ENCODE results near the gene CRIP2. TPM values are rescaled to one million over a fixed set of nuclear protein-coding genes. Genes with fewer than 3 reads are reported as not detected.
A peak's percentile ranks its signal among the peaks of the same experiment; 100 is the strongest.

The CRIP2 gene
- total and polyA plus RNA-seq, 2 of the 13 experiments (the other 11 are each of a cell fraction or from before 2014, with no cell fraction given): 31.6 to 37.9 TPM

- no peak for ATAC-seq
- 6% methylated on average over 11 of the region's 48 CpGs for WGBS (ENCODE audit: low lambda C conversion rate)
- no peak overlapping the region for H2AFZ ChIP-seq (ENCODE audit: low read length)
- H3K36me3 ChIP-seq (replicated peaks in 1 of 2; ENCODE audit: control insufficient read depth in 1 of 2, insufficient read depth in 2 of 2, low read length in 2 of 2): no peaks in the 10 kb centered on the region
- intact Hi-C loops (cut with micrococcal nuclease; ENCODE audit: unreplicated experiment): loop anchor here (5.0 kb wide), 1 partner anchor 75 kb away; no protein-coding TSS in a partner anchor
- peak overlapping the region; percentile 98 for H3K4me2 ChIP-seq (ENCODE audit: low read depth, low read length)
- no peak for FAIRE-seq
- no peaks in the 10 kb centered on the region for H3K9me3 ChIP-seq (ENCODE audit: low read length)
- peak overlapping the region; percentile 75 for H3K9ac ChIP-seq (ENCODE audit: insufficient read depth, low read depth, low read length)
- no TSS peak for BruUV-seq (replicated peaks)
- H4K20me1 ChIP-seq (ENCODE audit: insufficient read depth, low read length): no peaks in the 10 kb centered on the region
- no peak for DNase-seq (ENCODE audit: low spot score)
- peaks cover 2 to 29% of the 10 kb centered on the region in 2 experiments; a peak in 4 of 5 replicates for H3K27me3 ChIP-seq (ENCODE audit: control insufficient read depth in 1 of 2, insufficient read depth in 2 of 2, low read length in 2 of 2)
- peak overlapping the region; percentile 57 to 76 (median 68); a peak in 5 of 6 replicates for H3K4me3 ChIP-seq (replicated peaks in 1 of 3; ENCODE audit: insufficient read depth in 1 of 3, low read depth in 2 of 3, low read length in 3 of 3)
- H3K4me1 ChIP-seq (ENCODE audit: insufficient read depth, low read length): peaks cover 71% of the 10 kb centered on the region
- POLR2A ChIA-PET: no interaction called here
- H3K79me2 ChIP-seq (ENCODE audit: insufficient read depth, low read length): no peaks in the 10 kb centered on the region
- in situ Hi-C loops (cut with HindIII; ENCODE audit: extremely low pct_ligation_motif_present, low pct_unique_long_range_greater_than_20kb): loop anchor here (5.0 kb wide), 2 partner anchors 40 to 110 kb away; partner anchors contain the start of gene TMEM121
- H3K27ac ChIP-seq (ENCODE audit: extremely low read length, insufficient read depth, low read length): peak overlapping the region; percentile 39
- CTCF ChIA-PET (ENCODE audit: low intra/inter-chr PET ratio, low total read pairs): interaction anchor here (3.6 kb wide), 1 partner anchor 117 kb away, joined by 24 read pairs; no protein-coding TSS in a partner anchor
- TF ChIP-seq SAP130 (CRISPR knock-in tag; IDR thresholded peaks at IDR 0.05; ENCODE audit: low read depth): 0 out of 2 replicates have a peak, but pooled peaks have one; percentile 8
- TF ChIP-seq SOX5 (CRISPR knock-in tag; IDR thresholded peaks at IDR 0.05; ENCODE audit: borderline replicate concordance): no peak
- no peak for TF ChIP-seq ZMAT3 (CRISPR knock-in tag; conservative IDR thresholded peaks at IDR 0.05)
- no peak for TF ChIP-seq ZNF331 (CRISPR knock-in tag; IDR thresholded peaks at IDR 0.05)
- peak; percentile 15 for TF ChIP-seq ZFX (CRISPR knock-in tag; IDR thresholded peaks at IDR 0.05; ENCODE audit: low read depth)
- TF ChIP-seq, protein P1, sequence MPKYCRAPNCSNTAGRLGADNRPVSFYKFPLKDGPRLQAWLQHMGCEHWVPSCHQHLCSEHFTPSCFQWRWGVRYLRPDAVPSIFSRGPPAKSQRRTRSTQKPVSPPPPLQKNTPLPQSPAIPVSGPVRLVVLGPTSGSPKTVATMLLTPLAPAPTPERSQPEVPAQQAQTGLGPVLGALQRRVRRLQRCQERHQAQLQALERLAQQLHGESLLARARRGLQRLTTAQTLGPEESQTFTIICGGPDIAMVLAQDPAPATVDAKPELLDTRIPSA (CRISPR knock-in tag; IDR thresholded peaks at IDR 0.05; ENCODE audit: borderline replicate concordance): no peak
- no peak for TF ChIP-seq BHLHE40 (IDR thresholded peaks at IDR 0.05; ENCODE audit: low read length)
- TF ChIP-seq, protein P2, sequence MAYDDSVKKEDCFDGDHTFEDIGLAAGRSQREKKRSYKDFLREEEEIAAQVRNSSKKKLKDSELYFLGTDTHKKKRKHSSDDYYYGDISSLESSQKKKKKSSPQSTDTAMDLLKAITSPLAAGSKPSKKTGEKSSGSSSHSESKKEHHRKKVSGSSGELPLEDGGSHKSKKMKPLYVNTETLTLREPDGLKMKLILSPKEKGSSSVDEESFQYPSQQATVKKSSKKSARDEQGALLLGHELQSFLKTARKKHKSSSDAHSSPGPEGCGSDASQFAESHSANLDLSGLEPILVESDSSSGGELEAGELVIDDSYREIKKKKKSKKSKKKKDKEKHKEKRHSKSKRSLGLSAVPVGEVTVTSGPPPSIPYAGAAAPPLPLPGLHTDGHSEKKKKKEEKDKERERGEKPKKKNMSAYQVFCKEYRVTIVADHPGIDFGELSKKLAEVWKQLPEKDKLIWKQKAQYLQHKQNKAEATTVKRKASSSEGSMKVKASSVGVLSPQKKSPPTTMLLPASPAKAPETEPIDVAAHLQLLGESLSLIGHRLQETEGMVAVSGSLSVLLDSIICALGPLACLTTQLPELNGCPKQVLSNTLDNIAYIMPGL (CRISPR knock-in tag; IDR thresholded peaks at IDR 0.05; ENCODE audit: borderline replicate concordance in 1 of 2, low read depth in 1 of 2): peak in 1 of 2 experiments; percentile 40; a peak in 3 of 4 replicates
- TF ChIP-seq REST (IDR thresholded peaks at IDR 0.05; ENCODE audit: borderline replicate concordance in 1 of 2, low read depth in 1 of 2, low read length in 2 of 2): no peak
- no peak for TF ChIP-seq TRIM24 (CRISPR knock-in tag; IDR thresholded peaks at IDR 0.05)
- no peak for TF ChIP-seq CTCF (CRISPR knock-in tag; IDR thresholded peaks at IDR 0.05)
- no peak for TF ChIP-seq ZNF605 (CRISPR knock-in tag; IDR thresholded peaks at IDR 0.05)
- no peak for TF ChIP-seq ZNF382 (CRISPR knock-in tag; IDR thresholded peaks at IDR 0.05; ENCODE audit: borderline replicate concordance)
- TF ChIP-seq, protein P3, sequence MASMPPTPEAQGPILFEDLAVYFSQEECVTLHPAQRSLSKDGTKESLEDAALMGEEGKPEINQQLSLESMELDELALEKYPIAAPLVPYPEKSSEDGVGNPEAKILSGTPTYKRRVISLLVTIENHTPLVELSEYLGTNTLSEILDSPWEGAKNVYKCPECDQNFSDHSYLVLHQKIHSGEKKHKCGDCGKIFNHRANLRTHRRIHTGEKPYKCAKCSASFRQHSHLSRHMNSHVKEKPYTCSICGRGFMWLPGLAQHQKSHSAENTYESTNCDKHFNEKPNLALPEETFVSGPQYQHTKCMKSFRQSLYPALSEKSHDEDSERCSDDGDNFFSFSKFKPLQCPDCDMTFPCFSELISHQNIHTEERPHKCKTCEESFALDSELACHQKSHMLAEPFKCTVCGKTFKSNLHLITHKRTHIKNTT (CRISPR knock-in tag; IDR thresholded peaks at IDR 0.05): no peak
These were observed 12.9 kb downstream of the CRIP2 start for GRCh38 chr14:105487449-105487985.

All from HepG2 (cell line).